ENCODE data around the gene PRKCB.

Gene PRKCB

GRCh38 chr16:23836404-23837311 lies 875 bp downstream of the PRKCB start:
- DNase-seq = no peak

- DNase-seq = no peak
Measured at GRCh38 chr16:23837553-23838308, 1.9 kb downstream of the PRKCB start.

- DNase-seq = no peak
Measured at GRCh38 chr16:23838485-23839142, 2.8 kb downstream of the PRKCB start.

GRCh38 chr16:23840310-23840709 lies 4.5 kb downstream of the PRKCB start:
- DNase-seq = no peak

- no peak for DNase-seq
Measured at GRCh38 chr16:23842137-23842600, 6.4 kb downstream of the PRKCB start.

GRCh38 chr16:23843143-23843542 lies 7.4 kb downstream of the PRKCB start:
- no peak for DNase-seq

- DNase-seq = no peak
Measured at GRCh38 chr16:23847251-23847650, 11.5 kb downstream of the PRKCB start.

DNA sequence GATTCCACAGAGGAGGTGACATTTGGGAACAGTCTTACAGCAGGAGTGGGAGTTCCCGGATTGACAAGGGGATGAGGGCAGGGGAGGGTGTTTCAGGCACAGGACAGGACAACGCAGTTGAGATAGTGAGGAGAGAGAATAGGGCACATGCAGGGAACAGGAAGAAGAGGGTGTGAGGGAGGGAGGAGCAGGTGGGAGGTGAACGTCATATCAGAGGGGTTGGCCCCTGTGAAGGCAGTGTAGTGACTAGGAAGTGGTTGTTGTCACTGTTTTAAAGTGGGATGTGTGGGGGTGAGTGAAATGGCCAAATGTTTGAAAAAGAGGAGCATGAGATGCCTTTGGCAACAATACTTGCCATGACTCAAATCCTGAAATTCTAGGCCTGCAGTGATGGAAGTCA lies 12.2 kb downstream of the PRKCB start:
- DNase-seq = no peak

GRCh38 chr16:23848958-23849357 lies 13.2 kb downstream of the PRKCB start:
- DNase-seq = no peak

GRCh38 chr16:23852794-23853562 lies 17.2 kb downstream of the PRKCB start:
- DNase-seq = no peak

- DNase-seq = no peak
Measured at GRCh38 chr16:23855010-23855409, 19.2 kb downstream of the PRKCB start.

DNA sequence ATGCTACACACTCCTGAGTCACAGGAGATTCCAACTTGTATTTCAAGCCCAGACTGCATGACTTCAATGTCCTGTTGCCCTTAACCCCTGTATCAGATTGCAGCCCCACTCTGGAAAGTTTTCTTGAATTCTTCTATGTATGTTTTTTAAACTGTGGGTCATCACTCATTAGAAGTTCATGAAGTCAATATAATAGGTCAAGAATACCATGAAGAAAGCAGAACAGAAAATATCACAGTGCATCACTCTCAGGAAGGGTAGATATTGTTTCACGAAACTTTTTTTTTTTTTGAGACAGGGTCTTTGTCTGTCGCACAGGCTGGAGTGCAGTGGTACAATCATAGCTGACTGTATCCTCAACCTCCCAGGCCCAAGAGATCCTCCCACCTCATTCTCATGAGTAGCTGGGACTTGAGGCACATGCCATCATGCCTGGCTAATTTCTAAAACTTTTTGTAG lies 20.5 kb downstream of the PRKCB start:
- no peak for DNase-seq

- no peak for DNase-seq
Measured at GRCh38 chr16:23857256-23857880, 21.6 kb downstream of the PRKCB start.

GRCh38 chr16:23857881-23858269 lies 22.1 kb downstream of the PRKCB start:
- no peak for DNase-seq

- no peak for DNase-seq
Measured at GRCh38 chr16:23858542-23858941, 22.8 kb downstream of the PRKCB start.

DNA sequence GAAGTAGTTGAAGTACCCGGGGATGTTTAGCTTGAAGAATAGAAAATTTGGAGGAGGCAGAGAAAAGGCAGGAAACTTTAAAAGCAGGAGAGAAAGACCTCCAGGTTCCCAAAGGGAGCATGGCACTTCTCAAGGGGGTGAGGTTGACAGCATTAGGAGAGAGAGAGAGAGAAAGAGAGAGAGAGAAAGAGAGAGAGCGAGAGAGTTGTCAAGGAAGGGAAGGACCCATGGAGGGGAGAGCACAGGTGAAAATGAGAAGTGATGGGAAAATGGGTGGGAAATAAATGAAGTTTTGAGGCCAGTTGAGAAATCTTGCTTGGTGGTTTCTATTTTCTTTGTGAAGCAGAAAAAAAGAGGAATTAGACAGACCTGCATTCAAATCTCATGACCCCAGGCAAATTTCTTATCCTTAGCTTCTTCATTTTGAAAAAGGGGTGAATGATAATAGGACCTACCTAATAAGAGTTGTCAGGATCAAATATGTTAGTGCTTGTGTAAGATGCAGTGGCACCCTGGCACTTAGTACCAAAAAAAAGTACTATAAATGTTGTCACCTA lies 24.0 kb downstream of the PRKCB start:
- no peak for DNase-seq

GRCh38 chr16:23861874-23862273 lies 26.1 kb downstream of the PRKCB start:
- DNase-seq = no peak

DNA sequence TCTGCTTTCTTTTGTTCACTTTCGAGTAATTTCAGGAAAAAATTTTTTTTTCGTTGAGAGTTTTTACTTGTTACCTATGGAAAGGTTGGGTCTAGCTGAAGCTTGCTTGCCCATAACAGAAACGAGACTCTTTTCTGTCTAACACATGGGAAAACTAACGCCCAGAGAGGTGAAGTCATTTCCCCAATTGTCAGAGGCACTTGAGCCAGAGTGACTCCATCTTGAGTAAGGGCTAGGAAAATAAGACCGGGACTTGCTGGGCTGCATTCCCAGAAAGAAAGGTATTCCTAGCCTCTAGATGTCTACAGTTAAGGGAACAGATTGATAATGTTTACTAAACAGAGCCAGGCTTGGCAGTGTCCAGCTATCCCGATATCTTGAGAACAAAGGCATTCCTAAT lies 26.8 kb downstream of the PRKCB start:
- DNase-seq = no peak

DNA sequence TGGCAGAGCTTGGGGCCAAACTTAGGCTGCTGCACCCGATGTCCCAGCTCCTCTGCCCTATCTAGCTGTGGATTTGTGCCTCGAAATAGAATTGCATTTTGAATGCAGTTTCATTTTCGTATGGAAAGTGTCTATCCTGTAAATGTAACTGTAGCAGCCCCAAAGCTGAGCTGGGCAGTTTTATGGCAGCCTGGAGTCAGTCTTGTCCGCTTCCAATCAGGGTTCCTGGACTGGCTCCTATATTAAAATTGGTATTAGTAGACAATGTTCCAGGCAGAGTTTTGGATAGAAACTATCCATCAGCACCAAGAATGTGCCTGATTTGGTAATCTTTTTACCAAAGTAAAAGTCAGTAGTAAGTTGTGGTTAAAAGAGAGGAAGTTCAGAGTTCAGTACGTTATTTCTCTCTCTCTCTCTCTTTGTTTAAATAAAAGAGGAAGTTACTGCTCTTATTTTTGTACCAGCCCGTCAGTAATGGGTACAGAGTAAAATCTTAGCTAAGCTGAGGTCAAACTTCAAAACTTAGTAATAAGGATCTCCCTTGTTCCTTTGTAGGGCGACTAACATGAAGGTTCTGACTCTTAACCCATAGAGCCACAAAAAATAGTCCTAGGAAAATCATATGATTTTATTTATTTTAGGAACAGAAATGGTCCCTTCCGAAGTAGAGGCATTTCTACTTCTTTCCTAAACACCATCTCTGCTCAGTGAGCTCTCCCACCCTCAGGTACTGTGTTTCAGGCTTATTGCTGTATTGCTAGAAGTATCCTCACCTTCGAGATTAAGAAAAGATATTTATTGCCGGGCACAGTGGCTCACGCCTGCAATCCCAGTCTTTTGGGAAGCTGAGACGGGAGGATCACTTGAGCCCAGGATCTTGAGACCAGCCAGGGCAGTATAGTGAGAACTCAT lies 28.0 kb downstream of the PRKCB start:
- DNase-seq = no peak

DNA sequence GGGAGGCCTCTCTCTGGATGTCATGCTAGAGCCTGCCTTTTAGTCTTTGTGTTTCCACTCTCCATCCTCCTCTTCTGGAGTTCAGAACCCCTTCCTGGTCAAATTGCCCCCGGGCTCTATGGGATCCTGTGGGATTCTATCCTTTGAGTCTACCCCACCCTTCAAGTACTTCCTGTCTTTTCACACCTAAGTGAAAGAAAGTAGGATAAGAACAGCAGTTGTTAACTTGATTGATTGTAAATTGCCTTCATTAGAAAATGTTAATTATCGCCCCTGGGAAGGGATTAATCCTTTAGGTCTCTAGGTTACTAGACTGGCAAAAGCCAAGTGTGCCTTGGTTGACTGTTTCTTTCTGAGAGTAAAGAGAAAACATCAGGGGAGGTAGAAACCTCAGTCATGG lies 30.1 kb downstream of the PRKCB start:
- no peak for DNase-seq

- DNase-seq = no peak
Measured at GRCh38 chr16:23866621-23867020, 30.8 kb downstream of the PRKCB start.
